ENCODE measurements around the gene TTYH3. TPM values are rescaled to one million over a fixed set of nuclear protein-coding genes. Genes with fewer than 3 reads are reported as not detected.

The TTYH3 gene
- total and polyA plus RNA-seq, 2 of the 13 experiments (the other 11 are each of a cell fraction or from before 2014, with no cell fraction given), result 26.3 to 50.0 TPM

- TF ChIP-seq TRAFD1 (CRISPR knock-in tag; IDR thresholded peaks at IDR 0.05; ENCODE audit: borderline replicate concordance) (no peak), ZFP36 (IDR thresholded peaks at IDR 0.05; ENCODE audit: borderline replicate concordance, low read depth, low read length, partially characterized antibody) (no peak), ZNF83 (CRISPR knock-in tag; IDR thresholded peaks at IDR 0.05; ENCODE audit: borderline replicate concordance) (no peak), ZNF292 (CRISPR knock-in tag; IDR thresholded peaks at IDR 0.05; ENCODE audit: borderline replicate concordance, low read depth) (peak; percentile 80), TBX3 (IDR thresholded peaks at IDR 0.05; ENCODE audit: borderline replicate concordance) (no peak), ATF1 (CRISPR knock-in tag; IDR thresholded peaks at IDR 0.05) (no peak), ZNF143 (CRISPR knock-in tag; IDR thresholded peaks at IDR 0.05) (peak; percentile 78), ZNF512B (CRISPR knock-in tag; IDR thresholded peaks at IDR 0.05; ENCODE audit: borderline replicate concordance) (no peak), UBTF (CRISPR knock-in tag; IDR thresholded peaks at IDR 0.05) (peak; percentile 54), SP4 (CRISPR knock-in tag; IDR thresholded peaks at IDR 0.05) (peak; percentile 70; the same call in 1 of the 2 replicates), ATM (IDR thresholded peaks at IDR 0.05; ENCODE audit: borderline replicate concordance) (no peak), KLF11 (CRISPR knock-in tag; IDR thresholded peaks at IDR 0.05) (no peak), E2F5 (CRISPR knock-in tag; conservative IDR thresholded peaks at IDR 0.05) (no peak), MYPOP (CRISPR knock-in tag; IDR thresholded peaks at IDR 0.05) (0 out of 2 replicates have a peak, but pooled peaks have one; percentile 29), MTA1 (CRISPR knock-in tag; IDR thresholded peaks at IDR 0.05; ENCODE audit: borderline replicate concordance) (peak; percentile 71; the same call in 1 of the 2 replicates), MXD1 (CRISPR knock-in tag; IDR thresholded peaks at IDR 0.05) (no peak), FOXA1 (IDR thresholded peaks at IDR 0.05) (no peak), FOXA1 (CRISPR knock-in tag; IDR thresholded peaks at IDR 0.05) (no peak), RBFOX2 (IDR thresholded peaks at IDR 0.05; ENCODE audit: low read depth, low read length) (peak; percentile 74), ZNF501 (CRISPR knock-in tag; IDR thresholded peaks at IDR 0.05) (peak; percentile 47; the same call in 1 of the 2 replicates)
These were observed 9.7 kb upstream of the TTYH3 start (continued) for GRCh38 chr7:2621948-2622640.

All from HepG2 (cell line).